NT2/D1 (cell line): ENCODE data around the gene MAGI2.

Experiments used
- DNase-seq: peaks from one replicate; pipeline ENCODE4 v3.0.0-alpha.2; 2011; ENCODE audit warnings: low read depth, low spot score
- H3K27me3 ChIP-seq: 2 replicates; pipeline ENCODE4 v1.6.0; 2011; ENCODE audit warnings: mild to moderate bottlenecking; ENCODE audit not compliant: insufficient read length, insufficient read depth
- H3K36me3 ChIP-seq: 2 replicates; pipeline ENCODE4 v1.6.1; 2011; ENCODE audit warnings: mild to moderate bottlenecking, low read length, mixed read lengths; ENCODE audit not compliant: insufficient read depth, insufficient read length
- H3K4me1 ChIP-seq: 2 replicates; pipeline ENCODE4 v1.5.1; 2011; ENCODE audit not compliant: insufficient read depth, insufficient read length
- H3K4me3 ChIP-seq: 2 replicates; pipeline ENCODE4 v1.5.1; 2011; ENCODE audit warnings: low read depth; ENCODE audit not compliant: insufficient read length
- H3K9ac ChIP-seq: 2 replicates; pipeline ENCODE4 v1.6.0; 2011; ENCODE audit warnings: low read depth; ENCODE audit not compliant: insufficient read length
- H3K9me3 ChIP-seq: 2 replicates; pipeline ENCODE4 v1.5.1; 2011; ENCODE audit warnings: mild to moderate bottlenecking, low read length; ENCODE audit not compliant: insufficient read depth
- SUZ12 ChIP-seq: IDR thresholded peaks from 2 replicates; pipeline ENCODE4 v1.6.1; 2011; ENCODE audit not compliant: insufficient read length, insufficient read depth; ENCODE audit errors: extremely low read depth
- YY1 ChIP-seq: IDR thresholded peaks from 2 replicates; pipeline ENCODE4 v1.6.1; 2011; ENCODE audit not compliant: insufficient read length, insufficient read depth
- ZNF274 ChIP-seq: IDR thresholded peaks from 2 replicates; pipeline ENCODE4 v1.6.1; 2011; ENCODE audit warnings: mild to moderate bottlenecking, low read depth, low read length

The MAGI2 gene

GRCh38 chr7:78673272-78673671, 780.2 kb downstream of the MAGI2 start:
- DNase-seq = no peak
- Histone ChIP-seq H3K27me3 (no peaks in the 10 kb centered on the region), H3K9me3 (no peaks in the 10 kb centered on the region), H3K4me1 (no peaks in the 10 kb centered on the region), H3K4me3 (no peak overlapping the region), H3K36me3 (no peaks in the 10 kb centered on the region), H3K9ac (no peak overlapping the region)
- TF ChIP-seq SUZ12 (no peak), ZNF274 (no peak), YY1 (no peak)

- H3K9me3 ChIP-seq = no peaks in the 10 kb centered on the region
- TF ChIP-seq ZNF274 = no peak
- no peak for TF ChIP-seq YY1
- TF ChIP-seq SUZ12 = no peak
Measured at GRCh38 chr7:78662939-78663338, 790.5 kb downstream of the MAGI2 start.

GRCh38 chr7:78649976-78650375, 803.5 kb downstream of the MAGI2 start:
- no peak overlapping the region for H3K4me3 ChIP-seq
- no peak for DNase-seq
- H3K9me3 ChIP-seq = no peaks in the 10 kb centered on the region
- H3K9ac ChIP-seq = no peak overlapping the region
- TF ChIP-seq YY1 (no peak), ZNF274 (no peak), SUZ12 (no peak)
- H3K4me1 ChIP-seq = no peaks in the 10 kb centered on the region
- no peaks in the 10 kb centered on the region for H3K27me3 ChIP-seq
- no peaks in the 10 kb centered on the region for H3K36me3 ChIP-seq

More at GRCh38 chr7:78662939-78663338, 790.5 kb downstream of the MAGI2 start:
- H3K4me3 ChIP-seq = no peak overlapping the region
- H3K36me3 ChIP-seq = no peaks in the 10 kb centered on the region
- no peak overlapping the region for H3K9ac ChIP-seq
- H3K27me3 ChIP-seq = no peaks in the 10 kb centered on the region
- H3K4me1 ChIP-seq = no peaks in the 10 kb centered on the region
- DNase-seq = no peak

- H3K27me3 ChIP-seq = no peaks in the 10 kb centered on the region
- no peaks in the 10 kb centered on the region for H3K4me1 ChIP-seq
- H3K4me3 ChIP-seq = no peak overlapping the region
- no peak for TF ChIP-seq ZNF274
- no peak for TF ChIP-seq YY1
- DNase-seq = no peak
- no peaks in the 10 kb centered on the region for H3K9me3 ChIP-seq
- H3K9ac ChIP-seq = no peak overlapping the region
- no peaks in the 10 kb centered on the region for H3K36me3 ChIP-seq
Measured at GRCh38 chr7:78649236-78649635, 804.2 kb downstream of the MAGI2 start.

- H3K9me3 ChIP-seq = no peaks in the 10 kb centered on the region
- H3K4me1 ChIP-seq = no peaks in the 10 kb centered on the region
- no peak overlapping the region for H3K9ac ChIP-seq
- TF ChIP-seq YY1 (no peak), ZNF274 (no peak), SUZ12 (no peak)
- no peak for DNase-seq
- no peaks in the 10 kb centered on the region for H3K27me3 ChIP-seq
- no peaks in the 10 kb centered on the region for H3K36me3 ChIP-seq
- no peak overlapping the region for H3K4me3 ChIP-seq
Measured at GRCh38 chr7:78642751-78643150, 810.7 kb downstream of the MAGI2 start.

- Histone ChIP-seq H3K4me3 (no peak overlapping the region), H3K36me3 (no peaks in the 10 kb centered on the region), H3K9ac (no peak overlapping the region), H3K4me1 (no peaks in the 10 kb centered on the region), H3K9me3 (no peaks in the 10 kb centered on the region), H3K27me3 (no peaks in the 10 kb centered on the region)
- TF ChIP-seq ZNF274 (no peak), SUZ12 (no peak), YY1 (no peak)
- no peak for DNase-seq
Measured at GRCh38 chr7:78638364-78638763, 815.1 kb downstream of the MAGI2 start.

- no peak overlapping the region for H3K9ac ChIP-seq
- H3K9me3 ChIP-seq = no peaks in the 10 kb centered on the region
- H3K4me1 ChIP-seq = no peaks in the 10 kb centered on the region
- DNase-seq = no peak
- no peaks in the 10 kb centered on the region for H3K27me3 ChIP-seq
- H3K36me3 ChIP-seq = no peaks in the 10 kb centered on the region
- no peak for TF ChIP-seq SUZ12
- no peak for TF ChIP-seq ZNF274
- TF ChIP-seq YY1 = no peak
- no peak overlapping the region for H3K4me3 ChIP-seq
Measured at GRCh38 chr7:78636727-78637126, 816.7 kb downstream of the MAGI2 start.
